ENCODE data around the gene CEACAM1. TPM values are rescaled to one million over a fixed set of nuclear protein-coding genes. Genes with fewer than 3 reads are reported as not detected.

Gene CEACAM1
- total RNA-seq, 1 experiment from 2014 or later: 0.95 TPM

- H4K20me1 ChIP-seq (ENCODE audit: low read length): no peaks in the 10 kb centered on the region
- DNase-seq (no peak), ATAC-seq (no peak)
- no peak overlapping the region for H3K4me2 ChIP-seq (ENCODE audit: low read length)
- H3K9ac ChIP-seq (ENCODE audit: low read length): no peak overlapping the region
- CTCF ChIA-PET: no interaction called here
- H3F3A ChIP-seq (ENCODE audit: low read length, unreplicated experiment): no peaks in the 10 kb centered on the region
- intact Hi-C loops (cut with micrococcal nuclease): no loop called here
- H3K9me3 ChIP-seq (ENCODE audit: low read length): no peaks in the 10 kb centered on the region
- POLR2A ChIA-PET (ENCODE audit: unreplicated experiment): no interaction called here
- no peak overlapping the region for H3K4me3 ChIP-seq (ENCODE audit: low read length)
- no peak overlapping the region for H2AFZ ChIP-seq (ENCODE audit: low read length)
- H3K36me3 ChIP-seq (ENCODE audit: low read depth, low read length): no peaks in the 10 kb centered on the region
- TF ChIP-seq EZH2 (IDR thresholded peaks at IDR 0.05; ENCODE audit: low read length, unreplicated experiment) (no peak), CTCF (conservative IDR thresholded peaks at IDR 0.05; ENCODE audit: low read depth, low read length) (no peak), EZH2phosphoT487 (IDR thresholded peaks at IDR 0.05; ENCODE audit: borderline replicate concordance, low read length) (no peak)
- no peaks in the 10 kb centered on the region for H3K79me2 ChIP-seq (ENCODE audit: low read length)
- BruUV-seq (replicated peaks): no TSS peak
- H3K9me2 ChIP-seq (replicated peaks; ENCODE audit: low read length): no peaks in the 10 kb centered on the region
- H3K27me3 ChIP-seq (ENCODE audit: low read length): no peaks in the 10 kb centered on the region
- no peak overlapping the region for H3K27ac ChIP-seq (ENCODE audit: low read length)
- H3K4me1 ChIP-seq (ENCODE audit: insufficient read depth, low read length): no peaks in the 10 kb centered on the region
Observed at GRCh38 chr19:42512130-42512636, 16.1 kb downstream of the CEACAM1 start.

GRCh38 chr19:42511340-42511739 is 16.9 kb downstream of the CEACAM1 start:
- H3K27me3 ChIP-seq (ENCODE audit: low read length): no peaks in the 10 kb centered on the region
- ChIA-PET CTCF (interaction anchor here (0.7 kb wide), 1 partner anchor 83 kb away, joined by 5 read pairs; no protein-coding TSS in a partner anchor), POLR2A (ENCODE audit: unreplicated experiment) (no interaction called here)
- H3K4me2 ChIP-seq (ENCODE audit: low read length): no peak overlapping the region
- H4K20me1 ChIP-seq (ENCODE audit: low read length): no peaks in the 10 kb centered on the region
- no peak overlapping the region for H3K27ac ChIP-seq (ENCODE audit: low read length)
- TF ChIP-seq EZH2 (IDR thresholded peaks at IDR 0.05; ENCODE audit: low read length, unreplicated experiment) (no peak), EZH2phosphoT487 (IDR thresholded peaks at IDR 0.05; ENCODE audit: borderline replicate concordance, low read length) (no peak), CTCF (conservative IDR thresholded peaks at IDR 0.05; ENCODE audit: low read depth, low read length) (no peak)
- H3K36me3 ChIP-seq (ENCODE audit: low read depth, low read length): no peaks in the 10 kb centered on the region
- H3K79me2 ChIP-seq (ENCODE audit: low read length): no peaks in the 10 kb centered on the region
- ATAC-seq (no peak), DNase-seq (no peak)
- no peaks in the 10 kb centered on the region for H3F3A ChIP-seq (ENCODE audit: low read length, unreplicated experiment)
- intact Hi-C loops (cut with micrococcal nuclease): no loop called here
- no peak overlapping the region for H3K9ac ChIP-seq (ENCODE audit: low read length)
- no peak overlapping the region for H2AFZ ChIP-seq (ENCODE audit: low read length)
- no peaks in the 10 kb centered on the region for H3K9me3 ChIP-seq (ENCODE audit: low read length)
- no peaks in the 10 kb centered on the region for H3K9me2 ChIP-seq (replicated peaks; ENCODE audit: low read length)
- BruUV-seq (replicated peaks): no TSS peak
- no peaks in the 10 kb centered on the region for H3K4me1 ChIP-seq (ENCODE audit: insufficient read depth, low read length)
- H3K4me3 ChIP-seq (ENCODE audit: low read length): no peak overlapping the region

GRCh38 chr19:42508892-42509444 is 19.3 kb downstream of the CEACAM1 start:
- BruUV-seq (replicated peaks): no TSS peak
- DNase-seq: no peak
- CTCF ChIA-PET: no interaction called here
- Histone ChIP-seq H3K4me3 (ENCODE audit: low read length) (no peak overlapping the region), H3K27me3 (ENCODE audit: low read length) (no peaks in the 10 kb centered on the region), H3K4me1 (ENCODE audit: insufficient read depth, low read length) (no peaks in the 10 kb centered on the region), H3K9ac (ENCODE audit: low read length) (no peak overlapping the region), H3F3A (ENCODE audit: low read length, unreplicated experiment) (no peaks in the 10 kb centered on the region), H2AFZ (ENCODE audit: low read length) (no peak overlapping the region), H4K20me1 (ENCODE audit: low read length) (no peaks in the 10 kb centered on the region), H3K9me2 (replicated peaks; ENCODE audit: low read length) (no peaks in the 10 kb centered on the region), H3K36me3 (ENCODE audit: low read depth, low read length) (no peaks in the 10 kb centered on the region), H3K79me2 (ENCODE audit: low read length) (no peaks in the 10 kb centered on the region), H3K27ac (ENCODE audit: low read length) (no peak overlapping the region), H3K9me3 (ENCODE audit: low read length) (no peaks in the 10 kb centered on the region), H3K4me2 (ENCODE audit: low read length) (no peak overlapping the region)
- TF ChIP-seq CTCF (conservative IDR thresholded peaks at IDR 0.05; ENCODE audit: low read depth, low read length): no peak
- no peak for TF ChIP-seq EZH2phosphoT487 (IDR thresholded peaks at IDR 0.05; ENCODE audit: borderline replicate concordance, low read length)
- no peak for TF ChIP-seq EZH2 (IDR thresholded peaks at IDR 0.05; ENCODE audit: low read length, unreplicated experiment)
- intact Hi-C loops (cut with micrococcal nuclease): no loop called here
- POLR2A ChIA-PET (ENCODE audit: unreplicated experiment): no interaction called here
- ATAC-seq: no peak
